ENCODE measurements around the gene DDX28. TPM values are rescaled to one million over a fixed set of nuclear protein-coding genes. Genes with fewer than 3 reads are reported as not detected.
"Not testable (repeated sequence)": the region's sequence is repeated elsewhere in the genome, so short reads cannot be mapped to it uniquely, and the experiment has no call there.

Gene DDX28
- total and polyA plus RNA-seq, 3 donors from 2014 or later, result 18.6 to 19.9 (median 19.1) TPM

- H3K9me3 ChIP-seq; H3K27ac ChIP-seq; H3K27me3 ChIP-seq; intact Hi-C loops (cut with DNase I; ENCODE audit: low total_unique reads); DNase-seq; H3K4me1 ChIP-seq; H3K36me3 ChIP-seq (ENCODE audit: low read depth, missing control alignments): not testable (repeated sequence)
- WGBS, 2 donors, result 46 to 80% methylated on average over 11 to 36 of the region's 36 CpGs
- H3K4me3 ChIP-seq, result peak overlapping the region; percentile 6 to 43
Measured at GRCh38 chr16:67998231-67998778, 24.7 kb downstream of the DDX28 start.

DNA sequence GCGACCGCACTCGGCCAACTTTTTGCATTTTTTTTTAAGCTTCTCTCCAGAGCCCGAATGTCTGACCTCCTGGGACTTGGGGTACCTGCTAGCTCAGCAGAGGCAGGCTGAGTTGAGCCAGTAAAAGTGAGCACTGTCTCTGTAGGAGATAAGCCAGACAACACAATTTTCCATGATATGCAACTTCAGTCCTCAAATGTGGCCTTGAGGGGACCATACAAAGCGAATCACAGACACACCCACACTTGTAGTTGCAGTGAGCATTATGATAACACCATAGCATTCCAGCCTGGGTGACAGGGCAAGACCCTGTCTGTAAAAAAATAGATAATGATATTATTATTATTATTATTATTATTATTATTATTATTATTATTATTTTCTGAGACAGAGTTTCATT is 26.4 kb downstream of the DDX28 start:
- Histone ChIP-seq H3K9me3 (no peaks in the 10 kb centered on the region), H3K4me1 (peaks cover 6% of the 10 kb centered on the region), H3K27ac (no peak overlapping the region), H3K4me3 (no peak overlapping the region), H3K27me3 (no peaks in the 10 kb centered on the region), H3K36me3 (ENCODE audit: low read depth, missing control alignments) (no peaks in the 10 kb centered on the region)
- intact Hi-C loops (cut with DNase I; ENCODE audit: low total_unique reads), result no loop called here
- TF ChIP-seq POLR2A (IDR thresholded peaks at IDR 0.05) (no peak), CTCF (IDR thresholded peaks at IDR 0.05) (no peak)
- 73 to 88% methylated on average over 5 of the region's 5 CpGs for WGBS, 2 donors
- no peak for DNase-seq

- no peaks in the 10 kb centered on the region for H3K9me3 ChIP-seq
- no peak for DNase-seq
- H3K27me3 ChIP-seq, result no peaks in the 10 kb centered on the region
- intact Hi-C loops (cut with DNase I; ENCODE audit: low total_unique reads), result no loop called here
- no peak overlapping the region for H3K4me3 ChIP-seq
- TF ChIP-seq POLR2A (IDR thresholded peaks at IDR 0.05) (no peak), CTCF (IDR thresholded peaks at IDR 0.05) (no peak)
- H3K36me3 ChIP-seq (ENCODE audit: low read depth, missing control alignments), result no peaks in the 10 kb centered on the region
- H3K27ac ChIP-seq, result no peak overlapping the region
- whole genome bisulfite sequencing, 2 donors, result 84 to 86% methylated on average over 5 of the region's 5 CpGs
- H3K4me1 ChIP-seq, result peaks cover 6% of the 10 kb centered on the region
Measured at GRCh38 chr16:67995423-67995822, 27.6 kb downstream of the DDX28 start.

- intact Hi-C loops (cut with DNase I; ENCODE audit: low total_unique reads), result not testable (repeated sequence)
Measured at GRCh38 chr16:67994040-67994408, 29.0 kb downstream of the DDX28 start.

DNA sequence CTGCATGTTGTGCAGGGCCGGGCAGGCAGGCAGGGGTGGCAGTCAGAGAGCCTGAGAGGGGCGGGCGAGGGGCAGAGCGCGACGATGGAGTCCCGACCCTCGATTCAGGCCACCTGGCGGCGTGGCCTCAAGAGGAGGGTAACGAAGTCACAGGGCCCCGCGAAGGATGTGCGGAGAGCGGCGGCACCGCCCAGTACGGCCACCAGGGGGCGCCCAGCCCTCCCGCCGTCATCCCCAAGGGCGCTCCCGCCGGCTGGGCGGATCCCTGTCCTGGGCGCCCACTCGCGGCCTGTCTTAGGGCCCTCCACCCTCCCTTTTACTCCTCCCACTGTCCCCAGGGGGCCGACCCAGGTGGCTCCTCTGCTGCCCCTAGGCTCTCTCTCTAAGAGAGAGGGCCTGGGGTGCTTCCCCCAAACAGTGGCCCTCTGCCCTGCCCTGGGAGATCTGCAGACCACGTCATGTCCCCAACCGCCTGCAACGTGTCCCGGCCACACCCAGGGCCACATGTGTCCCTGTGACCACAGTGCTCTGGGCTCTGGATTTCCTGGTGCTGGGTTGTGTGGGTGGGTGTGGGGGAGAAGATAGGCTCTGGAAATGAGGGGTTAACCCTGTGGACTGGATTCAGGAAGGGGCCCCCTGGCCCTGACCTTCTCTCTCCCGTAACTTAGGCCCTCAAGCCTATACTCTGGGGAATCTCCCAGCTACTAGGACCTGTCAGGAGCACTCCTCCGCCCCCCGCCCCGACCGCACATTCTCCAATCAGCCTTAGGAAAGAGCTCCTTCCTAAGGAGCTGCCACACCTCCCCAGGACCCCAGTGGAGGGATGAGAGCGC is 29.6 kb downstream of the DDX28 start:
- peak overlapping the region; percentile 20 to 27 for H3K4me3 ChIP-seq
- H3K27ac ChIP-seq, result peak overlapping the region; percentile 12 to 54
- peaks cover 6% of the 10 kb centered on the region for H3K4me1 ChIP-seq
- peak; percentile 79 for DNase-seq
- 23 to 61% methylated on average over 5 to 24 of the region's 39 CpGs for WGBS, 2 donors
- peak; percentile 95 to 99 (median 95) for TF ChIP-seq CTCF (IDR thresholded peaks at IDR 0.05)
- no peak for TF ChIP-seq POLR2A (IDR thresholded peaks at IDR 0.05)
- intact Hi-C loops (cut with DNase I; ENCODE audit: low total_unique reads), result no loop called here
- H3K36me3 ChIP-seq (ENCODE audit: low read depth, missing control alignments), result no peaks in the 10 kb centered on the region
- H3K27me3 ChIP-seq, result no peaks in the 10 kb centered on the region
- no peaks in the 10 kb centered on the region for H3K9me3 ChIP-seq

More at GRCh38 chr16:67994040-67994408, 29.0 kb downstream of the DDX28 start:
- 69 to 89% methylated on average over 3 of the region's 6 CpGs for WGBS, 2 donors
- H3K9me3 ChIP-seq; DNase-seq; H3K4me3 ChIP-seq; H3K27me3 ChIP-seq; H3K36me3 ChIP-seq (ENCODE audit: low read depth, missing control alignments); H3K4me1 ChIP-seq: not testable (repeated sequence)
- peak overlapping the region; percentile 12 to 54 for H3K27ac ChIP-seq

Data from testis (tissue), 3 donors.